GM19035 (cell line): ENCODE data around the gene FEN1.

Experiments
- ATAC-seq: cut with Tn5 transposase; IDR thresholded peaks from one replicate; pipeline ENCODE4 v1.9.1; 2021; ENCODE audit not compliant: unreplicated experiment

FEN1 gene

DNA sequence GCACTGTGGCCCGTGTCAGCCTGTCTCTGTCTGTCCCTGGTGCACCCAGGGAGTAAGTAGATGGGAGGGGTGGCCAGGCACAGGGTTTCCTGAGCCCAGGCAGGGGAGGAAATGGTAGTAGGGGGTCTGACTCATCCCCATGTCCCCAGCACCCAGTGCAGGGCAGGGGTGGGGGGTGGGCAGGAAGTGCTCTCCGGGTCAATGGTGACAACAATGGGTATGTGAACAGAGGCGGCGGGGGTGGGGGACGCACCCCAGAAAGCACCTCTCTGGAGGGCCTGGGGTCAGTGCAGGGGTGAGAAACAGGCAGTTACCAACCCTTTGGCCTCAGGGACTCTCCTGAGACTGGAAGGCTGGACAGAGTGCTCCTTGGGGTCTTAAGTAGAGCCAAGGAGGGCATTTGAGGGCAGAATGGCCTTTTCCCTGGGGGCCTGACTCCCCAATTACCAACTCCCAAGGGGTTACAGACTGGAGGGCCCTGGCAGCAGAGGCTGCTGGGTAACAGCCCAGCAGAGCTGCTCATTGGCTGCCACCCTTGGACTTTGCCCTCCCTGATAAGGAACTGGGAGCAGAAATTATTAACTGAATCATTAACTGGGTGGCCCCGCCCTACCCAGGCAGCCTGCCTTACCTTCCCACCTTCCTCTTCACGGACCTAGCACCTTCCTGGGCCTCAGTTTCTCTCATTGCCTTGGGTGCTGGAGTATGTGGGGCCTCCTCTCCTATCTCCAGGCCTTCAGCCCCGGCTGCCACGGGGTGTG is 36.1 kb upstream of the FEN1 start:
- no peak for ATAC-seq

DNA sequence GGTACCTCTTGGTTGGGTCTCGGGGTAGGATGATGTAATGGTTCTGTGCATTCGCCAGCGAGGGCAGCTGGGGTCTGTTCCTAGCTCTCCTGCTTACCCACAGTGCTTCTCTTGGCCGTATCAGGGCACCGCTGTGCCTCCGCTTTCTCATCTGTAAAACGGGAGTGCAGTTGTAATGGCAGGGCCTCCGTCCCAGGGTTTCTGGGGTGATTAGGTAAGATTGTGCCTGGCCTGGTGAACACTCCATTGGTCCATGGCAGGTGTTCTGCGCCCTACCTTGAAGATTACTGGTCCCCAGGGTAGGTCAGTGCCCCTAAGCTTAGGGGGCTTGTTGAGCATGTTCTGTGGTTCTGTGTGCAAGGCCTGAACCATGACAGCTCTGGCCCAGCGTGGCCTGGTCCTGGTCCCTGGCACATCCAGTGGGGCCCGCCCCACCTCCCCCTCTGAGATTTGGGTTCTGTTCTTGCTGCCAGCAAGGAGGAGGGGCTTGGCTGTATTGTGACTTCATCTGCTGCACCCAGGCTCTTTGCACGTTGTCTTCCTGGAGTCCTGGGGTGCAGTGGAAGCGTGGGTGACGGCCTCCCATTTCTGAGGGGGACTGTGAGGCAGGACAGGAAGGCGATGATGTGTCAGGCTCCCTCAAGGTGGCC is 35.4 kb upstream of the FEN1 start:
- ATAC-seq = no peak

DNA sequence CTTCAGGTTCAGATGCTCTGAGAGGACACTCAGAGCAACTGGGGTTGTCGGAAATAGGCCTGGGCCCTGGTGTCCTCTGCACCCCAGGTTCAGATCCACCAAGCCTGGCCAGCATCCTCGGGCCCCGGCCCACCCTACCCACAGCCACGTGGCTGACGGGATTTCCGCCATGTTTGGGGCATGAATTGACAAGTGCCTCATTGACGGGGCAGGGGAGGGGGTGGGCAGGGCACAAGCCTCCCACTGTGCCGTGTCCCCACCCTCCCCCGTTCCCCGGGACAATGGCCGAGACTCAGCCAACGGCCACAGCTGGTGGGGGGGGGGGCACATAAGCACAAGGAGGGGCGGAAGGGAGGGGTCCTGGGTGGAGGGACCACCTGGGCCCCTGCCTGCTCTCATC is 31.8 kb upstream of the FEN1 start:
- ATAC-seq = no peak

DNA sequence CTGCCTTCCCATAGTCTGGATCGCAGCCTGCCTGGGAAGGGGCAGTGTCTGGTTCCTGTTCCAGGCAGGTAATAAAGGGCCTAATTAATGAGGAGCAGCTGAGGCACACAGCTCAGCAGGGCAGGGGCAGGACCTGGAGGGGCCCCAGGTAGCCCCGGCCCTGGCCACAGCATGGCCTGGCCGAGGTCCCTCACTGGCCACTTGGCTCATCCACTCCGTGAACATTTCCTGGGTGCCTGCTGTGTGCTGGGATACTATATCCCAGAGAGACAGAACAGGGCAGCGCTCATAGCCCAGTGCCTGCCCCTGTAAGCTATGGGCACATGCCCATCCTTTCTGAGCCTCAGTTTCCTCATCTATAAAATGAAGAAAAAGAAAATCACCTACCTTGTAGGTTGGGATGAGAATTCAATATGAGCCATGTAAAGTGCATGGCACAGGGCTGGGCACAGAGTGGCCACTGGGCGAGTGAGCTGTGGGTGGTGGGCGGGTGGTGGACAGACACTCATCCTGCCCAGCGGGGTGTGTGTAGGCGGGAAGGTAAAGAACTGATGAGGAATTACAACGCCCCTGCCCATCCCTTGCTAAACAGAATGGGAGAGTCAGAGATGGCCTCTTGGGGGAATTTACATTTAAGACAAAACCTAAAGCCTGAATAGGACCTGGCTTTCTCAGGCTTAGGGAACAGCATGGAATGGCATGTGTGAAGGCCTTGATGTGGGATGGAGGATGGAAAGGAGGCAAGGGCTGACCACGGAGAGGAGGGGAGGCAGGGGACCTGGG is 31.1 kb upstream of the FEN1 start:
- no peak for ATAC-seq

DNA sequence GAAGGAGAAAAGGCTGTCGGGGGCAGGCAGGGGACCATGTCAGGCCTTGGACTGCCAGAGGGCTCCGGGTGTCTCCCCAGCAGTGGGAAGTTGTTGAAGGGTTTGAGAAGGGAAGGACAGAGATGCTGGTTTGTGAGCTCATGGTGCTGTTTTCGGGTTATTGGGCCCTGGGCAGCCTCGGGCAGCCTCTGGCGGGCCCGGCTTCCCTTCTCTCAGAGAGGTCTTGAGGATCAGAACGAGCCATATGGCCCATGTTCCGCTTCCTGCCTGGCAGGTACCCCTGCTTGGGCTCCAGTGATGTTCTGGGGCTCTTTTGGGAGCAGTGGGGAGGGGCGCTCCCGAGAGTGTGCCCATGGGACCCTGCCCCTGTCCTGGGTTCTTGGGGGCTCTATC is 30.5 kb upstream of the FEN1 start:
- no peak for ATAC-seq

DNA sequence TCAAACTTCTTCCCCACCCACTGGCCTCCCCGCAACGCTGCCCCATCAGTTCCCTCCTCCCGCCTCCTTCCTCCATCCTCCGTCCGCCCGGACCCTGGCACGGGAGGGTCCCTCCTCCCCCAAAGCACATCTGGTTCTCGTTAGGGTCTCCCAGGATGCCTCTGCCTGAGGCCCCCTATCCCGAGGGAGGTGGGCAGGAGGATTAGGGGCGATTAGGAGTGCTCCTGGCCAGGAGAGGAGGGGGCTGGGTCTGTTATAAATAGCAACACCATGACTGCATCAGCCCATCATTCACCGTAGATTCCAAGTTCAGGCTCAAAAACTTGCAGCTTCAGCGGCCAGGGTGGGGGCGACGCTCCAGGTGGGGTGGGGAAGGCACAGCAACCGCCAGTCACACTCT is 29.9 kb upstream of the FEN1 start:
- no peak for ATAC-seq

DNA sequence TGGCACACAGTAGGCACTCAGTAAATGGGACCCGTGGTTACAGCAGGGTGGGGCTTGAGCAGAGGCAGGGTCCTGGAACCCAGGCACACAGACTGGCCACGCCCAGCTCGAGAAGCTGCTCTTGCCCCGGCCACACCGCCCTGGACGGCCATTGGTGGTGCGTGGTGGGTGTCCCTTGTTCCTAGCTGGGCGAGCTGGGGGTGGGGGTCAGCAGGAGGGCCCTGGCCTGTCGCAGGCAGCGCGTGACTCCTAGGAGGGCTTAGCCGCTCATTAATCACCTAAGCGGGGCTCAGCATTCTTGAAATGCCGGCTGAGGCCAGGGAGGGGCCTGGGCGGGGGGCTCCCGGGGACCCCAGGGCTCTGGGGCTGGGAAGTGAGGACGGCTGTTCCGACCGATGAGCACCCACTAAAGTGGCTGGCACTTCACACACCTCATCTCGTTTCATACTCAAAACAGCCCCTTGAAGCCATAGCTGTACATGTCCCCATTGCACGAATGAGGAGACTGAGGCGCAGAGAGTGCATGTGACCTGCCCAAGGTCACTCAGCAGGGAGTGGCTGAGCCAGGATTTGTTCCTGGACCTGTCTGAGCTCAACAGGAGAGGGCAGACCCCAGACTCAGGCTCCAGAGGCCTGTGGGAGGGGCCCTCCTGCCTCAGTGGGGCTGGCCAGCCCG is 28.6 kb upstream of the FEN1 start:
- ATAC-seq = no peak

DNA sequence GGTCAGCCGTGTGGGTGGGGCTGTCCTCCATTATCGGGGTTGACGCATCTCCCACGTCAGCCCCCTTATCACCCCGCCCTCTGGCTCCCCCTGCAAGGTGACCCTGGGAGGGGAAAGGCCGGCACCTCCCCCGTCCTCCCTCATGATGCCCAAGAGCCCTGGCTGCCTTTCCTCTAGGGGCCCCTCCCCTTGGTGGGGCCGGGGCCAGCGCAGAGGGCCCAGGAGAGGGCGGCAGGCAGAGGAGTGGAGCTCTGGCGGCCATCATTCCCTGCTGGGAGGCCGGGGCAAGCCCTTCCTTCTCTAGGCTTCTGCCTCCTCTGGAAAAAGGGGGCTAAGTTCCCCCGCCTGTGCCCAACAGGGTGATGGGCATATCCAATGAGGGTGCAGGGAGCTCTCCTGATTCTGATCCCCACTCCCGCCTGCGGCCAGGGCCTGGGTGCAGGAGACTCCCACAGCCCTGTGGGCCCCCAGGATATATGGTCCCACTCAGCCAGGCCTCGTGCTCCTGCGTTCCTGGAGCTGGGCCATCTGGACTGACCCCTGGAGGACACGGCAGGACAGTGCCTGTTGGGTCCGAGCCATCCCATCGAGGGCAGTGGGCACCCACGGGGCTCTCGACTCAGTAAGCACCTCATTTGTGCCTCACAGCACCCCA is 28.0 kb upstream of the FEN1 start:
- ATAC-seq = no peak

DNA sequence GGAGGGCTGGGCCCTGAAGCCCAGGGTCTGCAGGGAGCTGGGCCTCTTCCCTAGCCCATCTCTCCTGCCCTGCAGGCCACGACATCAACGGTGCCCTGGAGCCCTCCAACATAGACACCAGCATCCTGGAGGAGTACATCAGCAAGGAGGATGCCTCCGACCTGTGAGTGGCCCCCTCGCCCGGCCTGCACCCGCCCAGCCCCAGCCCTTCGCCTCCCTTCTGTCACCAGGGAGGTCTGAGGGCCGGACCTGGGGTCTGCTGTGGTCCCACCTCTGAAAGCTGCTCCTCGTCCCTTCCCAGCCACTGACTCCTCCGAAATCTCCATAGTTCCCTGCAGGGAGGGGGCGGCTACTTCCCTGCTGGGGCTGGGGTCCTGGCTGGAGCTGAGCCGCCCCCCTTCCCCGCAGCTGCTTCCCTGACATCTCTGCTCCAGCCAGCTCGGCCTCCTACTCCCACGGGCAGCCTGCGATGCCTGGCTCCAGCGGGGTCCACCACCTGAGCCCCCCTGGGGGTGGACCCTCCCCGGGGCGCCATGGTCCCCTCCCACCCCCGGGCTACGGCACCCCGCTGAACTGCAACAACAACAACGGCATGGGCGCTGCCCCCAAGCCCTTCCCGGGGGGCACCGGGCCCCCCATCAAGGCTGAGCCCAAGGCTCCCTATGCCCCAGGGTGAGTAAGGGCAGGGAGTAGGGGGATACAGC is 27.0 kb upstream of the FEN1 start:
- no peak for ATAC-seq

DNA sequence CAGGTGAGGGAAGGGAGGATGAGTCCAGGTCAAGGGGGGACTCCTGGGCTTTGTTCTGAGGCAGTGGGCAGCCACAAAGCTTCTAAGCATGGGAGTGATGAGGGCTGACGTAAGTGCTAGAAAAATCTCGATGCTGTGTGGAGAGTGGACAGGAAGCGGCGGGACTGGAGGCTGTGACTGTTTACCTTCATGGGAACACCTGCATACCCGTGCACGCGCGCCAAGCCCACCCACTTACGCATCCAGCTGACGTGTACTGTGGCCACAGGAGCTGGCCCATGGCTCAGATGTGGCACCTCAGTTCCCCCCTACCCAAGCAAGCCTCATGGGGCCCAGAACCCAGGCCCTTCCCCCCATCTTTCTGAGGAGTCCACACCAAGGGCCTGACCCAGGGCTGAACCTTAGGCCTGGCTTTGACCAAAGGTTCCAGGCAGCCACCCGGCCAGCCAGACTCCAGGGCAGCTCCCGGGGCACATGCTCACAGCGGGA is 26.3 kb upstream of the FEN1 start:
- ATAC-seq = no peak

DNA sequence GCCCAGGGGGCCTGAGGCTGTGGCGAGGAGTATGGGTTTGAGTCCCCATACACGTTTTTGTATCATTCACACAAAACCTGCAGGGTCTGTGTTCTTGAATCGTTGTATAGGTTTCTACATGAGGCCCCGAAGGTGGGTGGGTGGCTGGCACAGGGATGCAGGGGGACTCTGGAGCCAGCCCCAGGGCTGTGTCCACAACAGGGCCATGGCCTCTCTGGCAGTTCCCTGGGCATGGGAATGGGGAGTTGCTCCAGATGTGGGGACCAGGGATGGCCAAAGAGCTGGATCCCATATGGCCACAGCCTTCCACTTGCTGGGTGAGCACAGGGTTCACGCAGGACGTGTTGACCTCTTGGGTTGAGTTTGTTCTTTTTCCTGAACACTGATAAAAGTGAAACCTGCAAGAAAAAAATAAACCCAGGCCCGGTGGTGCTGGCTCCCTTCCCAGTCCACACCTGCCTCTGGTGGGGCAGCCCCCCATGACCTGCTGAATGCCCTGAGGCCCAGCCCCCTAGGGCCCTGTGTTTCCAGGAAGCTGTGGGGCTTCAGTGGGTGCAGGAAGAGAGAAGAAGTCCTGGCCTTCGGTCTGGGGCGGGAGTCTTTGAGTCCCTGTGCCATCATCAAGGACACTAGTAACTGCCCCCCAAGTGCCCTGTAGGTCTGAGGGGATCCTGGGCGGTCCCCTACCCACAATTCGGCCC is 24.2 kb upstream of the FEN1 start:
- ATAC-seq = no peak

DNA sequence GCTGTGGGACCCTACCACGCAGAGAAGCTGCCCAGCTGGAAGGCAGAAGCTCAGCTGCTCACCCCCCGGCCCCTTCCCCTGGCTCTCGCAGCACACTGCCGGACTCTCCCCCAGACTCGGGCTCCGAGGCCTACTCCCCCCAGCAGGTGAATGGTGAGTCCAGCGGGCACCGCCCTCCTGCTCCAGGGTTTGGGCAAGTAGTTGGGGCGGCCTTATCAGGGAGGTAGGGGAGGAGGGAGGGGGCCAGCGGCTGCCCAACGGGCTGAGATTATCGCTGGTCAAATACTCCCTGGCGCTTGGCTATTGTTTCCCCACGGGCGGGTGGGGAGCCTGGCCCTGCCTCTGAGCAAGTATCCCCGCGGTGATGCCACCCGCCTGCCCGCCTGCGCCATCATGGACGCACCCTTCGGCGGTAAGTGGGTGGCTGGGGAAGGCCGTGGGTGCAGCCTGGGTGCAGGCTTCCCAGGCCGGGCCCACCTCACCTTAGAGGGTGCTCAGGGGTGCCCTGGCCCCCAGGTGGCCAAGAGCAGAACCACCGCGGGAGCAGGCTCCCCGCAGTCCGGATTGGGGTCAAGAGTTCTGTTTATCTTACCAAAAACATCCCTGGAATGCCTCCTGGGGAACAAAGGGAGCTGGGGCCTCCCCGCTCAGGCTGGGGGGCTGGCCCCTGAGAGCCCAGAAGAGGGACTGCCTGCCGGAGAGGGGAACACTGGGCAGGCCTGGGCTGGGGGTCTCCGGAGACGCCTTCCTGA is 23.4 kb upstream of the FEN1 start:
- ATAC-seq = no peak

DNA sequence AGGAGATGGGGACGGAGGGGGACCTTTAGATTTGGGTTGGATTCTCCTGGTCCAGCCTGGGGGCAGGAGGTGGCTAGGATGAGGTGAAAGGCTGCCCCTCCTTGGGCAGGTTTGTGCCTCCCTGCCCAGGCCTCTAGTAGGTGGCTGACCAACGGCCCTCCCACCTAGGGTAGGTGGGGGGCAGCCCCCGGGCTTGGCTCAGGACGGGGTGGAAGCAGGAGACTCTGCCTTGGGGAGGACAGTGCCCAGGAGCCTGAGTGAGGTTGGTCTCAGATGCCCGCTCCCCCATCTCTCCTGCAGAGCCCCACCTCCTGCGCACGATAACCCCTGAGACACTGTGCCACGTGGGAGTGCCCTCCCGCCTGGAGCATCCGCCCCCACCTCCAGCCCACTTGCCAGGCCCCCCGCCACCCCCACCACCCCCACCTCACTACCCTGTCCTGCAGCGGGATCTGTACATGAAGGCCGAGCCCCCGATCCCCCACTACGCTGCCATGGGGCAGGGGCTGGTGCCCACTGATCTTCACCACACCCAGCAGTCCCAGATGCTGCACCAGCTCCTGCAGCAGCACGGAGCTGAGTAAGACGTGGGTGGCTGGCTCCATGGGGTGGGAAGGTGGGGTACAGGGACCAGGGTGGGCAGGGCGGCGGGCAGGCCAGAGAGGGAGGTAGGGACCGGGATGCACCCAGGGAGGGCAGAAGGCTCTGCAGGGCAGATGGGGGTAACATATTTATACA is 22.6 kb upstream of the FEN1 start:
- ATAC-seq = no peak

DNA sequence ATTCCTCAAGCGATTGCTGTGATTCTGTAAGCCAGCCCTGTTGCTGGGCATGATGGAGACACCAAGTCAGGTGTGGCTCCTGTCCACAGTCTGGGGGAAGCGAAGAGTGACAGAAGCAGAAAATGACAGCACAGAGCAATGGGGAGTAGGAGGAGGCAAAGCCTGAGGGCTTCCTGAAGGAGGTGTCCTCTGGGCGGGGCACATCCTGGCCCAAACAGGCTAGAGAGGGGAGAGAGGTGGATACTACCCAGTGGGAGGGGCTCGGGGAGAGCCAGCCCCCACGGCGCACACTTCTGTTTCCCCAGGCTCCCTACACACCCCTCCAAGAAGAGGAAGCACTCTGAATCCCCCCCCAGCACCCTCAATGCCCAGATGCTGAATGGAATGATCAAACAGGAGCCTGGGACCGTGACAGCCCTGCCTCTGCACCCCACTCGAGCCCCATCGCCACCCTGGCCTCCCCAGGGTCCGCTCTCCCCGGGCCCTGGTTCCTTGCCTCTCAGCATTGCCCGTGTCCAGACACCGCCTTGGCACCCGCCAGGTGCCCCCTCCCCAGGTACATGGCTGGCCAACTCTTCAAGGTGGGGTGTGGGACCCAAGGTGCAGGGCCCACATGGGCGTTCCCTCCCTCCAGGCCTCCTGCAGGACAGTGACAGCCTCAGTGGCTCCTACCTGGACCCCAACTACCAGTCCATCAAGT is 21.4 kb upstream of the FEN1 start:
- no peak for ATAC-seq

DNA sequence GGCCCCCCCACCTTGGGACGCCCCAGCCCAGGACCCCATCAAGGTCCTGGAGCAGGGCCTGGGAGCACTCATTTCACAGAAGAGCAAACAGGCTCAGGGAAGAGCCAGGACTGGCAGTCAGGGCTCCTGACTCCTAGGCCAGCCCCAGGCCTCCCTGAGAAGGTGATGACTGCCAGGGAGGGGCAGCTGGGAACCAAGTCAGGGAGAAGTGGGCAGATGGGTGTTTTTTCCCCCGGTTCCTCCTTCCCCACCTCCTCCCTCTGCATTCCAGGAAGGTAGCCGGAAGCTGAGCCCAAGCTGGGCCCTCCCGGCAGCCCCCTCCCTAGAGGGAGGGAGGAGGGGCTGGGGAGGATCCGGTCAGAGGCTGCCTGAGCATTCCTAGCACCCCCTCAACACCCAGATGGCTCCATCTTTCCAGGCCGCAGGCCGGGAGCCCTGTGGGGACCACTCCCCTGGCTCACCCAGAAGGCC is 20.7 kb upstream of the FEN1 start:
- no peak for ATAC-seq

DNA sequence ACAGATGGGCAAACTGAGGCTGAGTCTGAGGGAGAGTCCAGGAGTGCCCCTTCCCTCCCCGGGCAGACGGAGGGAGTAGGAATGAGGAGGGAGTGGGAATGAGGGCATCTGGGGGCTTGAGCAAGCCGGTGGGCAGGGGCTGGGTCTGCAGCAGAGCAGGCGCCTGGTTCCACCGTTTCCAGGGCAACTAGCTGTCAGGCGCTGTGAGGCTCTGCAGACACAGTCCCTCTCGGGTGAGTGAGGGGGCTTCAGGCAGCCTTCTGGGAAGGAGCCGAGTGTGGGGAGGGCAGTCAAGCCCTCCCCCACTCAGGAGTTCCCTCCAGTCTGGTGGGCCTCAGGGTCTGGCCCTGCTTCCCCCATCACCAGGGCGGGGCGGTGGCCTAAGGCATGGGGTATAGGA is 19.4 kb upstream of the FEN1 start:
- ATAC-seq = no peak

DNA sequence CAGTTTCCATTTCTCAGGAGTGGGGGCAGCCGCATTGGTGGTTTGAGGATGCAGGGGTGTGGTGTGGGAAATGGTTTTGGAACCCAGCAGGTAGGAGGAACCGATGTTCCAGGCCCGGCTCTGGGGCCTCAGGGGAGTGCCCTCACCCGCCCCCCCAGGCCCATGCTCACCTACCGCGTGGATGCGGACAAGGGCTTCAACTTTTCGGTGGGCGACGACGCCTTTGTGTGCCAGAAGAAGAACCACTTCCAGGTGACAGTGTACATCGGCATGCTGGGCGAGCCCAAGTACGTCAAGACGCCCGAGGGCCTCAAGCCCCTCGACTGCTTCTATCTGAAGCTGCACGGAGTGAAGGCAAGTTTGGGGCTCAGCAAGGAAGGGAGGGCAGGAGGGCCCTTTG is 18.9 kb upstream of the FEN1 start:
- ATAC-seq = no peak

DNA sequence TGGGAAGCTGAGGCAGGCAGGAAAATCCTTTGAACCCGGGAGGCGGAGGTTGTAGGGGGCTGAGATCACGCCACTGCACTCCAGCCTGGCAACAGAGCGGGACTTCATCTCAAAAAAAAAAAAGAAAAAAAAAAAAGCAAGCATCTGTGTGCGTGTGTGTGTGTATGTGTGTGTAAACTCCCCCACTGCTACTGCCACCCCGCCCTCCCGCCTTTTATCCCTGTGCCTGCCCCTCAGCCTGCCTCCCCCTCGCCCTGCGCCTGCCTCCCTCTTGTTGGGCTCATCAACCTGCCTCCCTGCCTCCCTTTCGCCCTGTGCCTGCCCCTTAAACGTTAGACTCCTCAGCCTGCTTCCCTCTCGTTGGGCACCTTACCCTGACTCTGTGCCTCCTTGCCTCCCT is 18.3 kb upstream of the FEN1 start:
- ATAC-seq = no peak
